Ishikawa (cell line): ENCODE data around the gene TXNDC15.

Experiments used
- CEBPB ChIP-seq: IDR thresholded peaks from 2 replicates; pipeline ENCODE4 v1.6.1; 2012
- CREB1 ChIP-seq: IDR thresholded peaks from 2 replicates; pipeline ENCODE4 v1.6.1; 2012; ENCODE audit warnings: low read depth
- EGR1 ChIP-seq: IDR thresholded peaks from 2 replicates; pipeline ENCODE4 v1.6.1; 2012
- EP300 ChIP-seq: IDR thresholded peaks from 2 replicates; pipeline ENCODE4 v1.6.1; 2012; ENCODE audit warnings: borderline replicate concordance
- FOXM1 ChIP-seq: IDR thresholded peaks from 2 replicates; pipeline ENCODE4 v1.6.1; 2012; ENCODE audit warnings: low read depth, borderline replicate concordance
- NFIC ChIP-seq: IDR thresholded peaks from 2 replicates; pipeline ENCODE4 v1.6.1; 2012
- RAD21 ChIP-seq: IDR thresholded peaks from 2 replicates; pipeline ENCODE4 v1.6.1; 2012; ENCODE audit warnings: low read depth
- TAF1 ChIP-seq: IDR thresholded peaks from 2 replicates; pipeline ENCODE4 v1.6.1; 2012; ENCODE audit warnings: low read depth, mild to moderate bottlenecking
- TCF12 ChIP-seq: IDR thresholded peaks from 2 replicates; pipeline ENCODE4 v1.6.1; 2012; ENCODE audit warnings: low read depth
- TEAD4 ChIP-seq: IDR thresholded peaks from 2 replicates; pipeline ENCODE4 v1.6.1; 2012
- YY1 ChIP-seq: IDR thresholded peaks from 2 replicates; pipeline ENCODE4 v1.6.1; 2012; ENCODE audit warnings: low read depth
- ZBTB7A ChIP-seq: IDR thresholded peaks from 2 replicates; pipeline ENCODE4 v1.6.1; 2012; ENCODE audit warnings: low read depth
- TF ChIP-seq, protein P1 (sequence below): IDR thresholded peaks from 2 replicates; pipeline ENCODE4 v1.6.1; 2012
- TF ChIP-seq, protein P2 (sequence below): IDR thresholded peaks from 2 replicates; pipeline ENCODE4 v1.6.1; 2012; ENCODE audit warnings: low read depth, mild to moderate bottlenecking
- TF ChIP-seq, protein P3 (sequence below): IDR thresholded peaks from 2 replicates; pipeline ENCODE4 v1.6.1; 2012

TXNDC15 gene

DNA sequence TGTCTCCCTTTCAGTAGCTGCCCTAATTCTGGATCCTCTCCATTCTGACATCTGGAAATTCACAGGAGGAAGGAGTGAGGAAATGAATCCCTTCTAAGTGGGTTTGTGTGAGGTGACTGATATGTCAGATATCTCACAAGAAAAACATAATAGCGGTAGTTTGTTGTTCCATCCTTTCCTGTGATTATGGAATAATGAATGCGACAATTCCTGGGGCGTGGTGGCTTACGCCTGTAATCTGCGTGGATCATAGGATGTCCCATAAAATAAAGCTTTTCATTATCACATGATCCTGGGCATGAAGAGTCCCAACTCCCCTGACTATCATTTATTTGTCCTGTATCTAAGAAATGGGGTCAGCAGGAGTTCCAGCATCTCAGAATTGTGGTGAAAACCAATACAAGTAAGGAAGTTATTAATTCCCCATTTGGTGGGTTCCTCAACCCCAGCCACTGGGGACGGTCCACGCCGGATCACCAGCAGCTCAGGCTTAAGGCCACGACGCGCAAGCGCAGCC lies 28.8 kb upstream of the TXNDC15 start:
- TF ChIP-seq EP300 (no peak), CEBPB (no peak), FOXM1 (0 out of 2 replicates have a peak, but pooled peaks have one; percentile 5)

DNA sequence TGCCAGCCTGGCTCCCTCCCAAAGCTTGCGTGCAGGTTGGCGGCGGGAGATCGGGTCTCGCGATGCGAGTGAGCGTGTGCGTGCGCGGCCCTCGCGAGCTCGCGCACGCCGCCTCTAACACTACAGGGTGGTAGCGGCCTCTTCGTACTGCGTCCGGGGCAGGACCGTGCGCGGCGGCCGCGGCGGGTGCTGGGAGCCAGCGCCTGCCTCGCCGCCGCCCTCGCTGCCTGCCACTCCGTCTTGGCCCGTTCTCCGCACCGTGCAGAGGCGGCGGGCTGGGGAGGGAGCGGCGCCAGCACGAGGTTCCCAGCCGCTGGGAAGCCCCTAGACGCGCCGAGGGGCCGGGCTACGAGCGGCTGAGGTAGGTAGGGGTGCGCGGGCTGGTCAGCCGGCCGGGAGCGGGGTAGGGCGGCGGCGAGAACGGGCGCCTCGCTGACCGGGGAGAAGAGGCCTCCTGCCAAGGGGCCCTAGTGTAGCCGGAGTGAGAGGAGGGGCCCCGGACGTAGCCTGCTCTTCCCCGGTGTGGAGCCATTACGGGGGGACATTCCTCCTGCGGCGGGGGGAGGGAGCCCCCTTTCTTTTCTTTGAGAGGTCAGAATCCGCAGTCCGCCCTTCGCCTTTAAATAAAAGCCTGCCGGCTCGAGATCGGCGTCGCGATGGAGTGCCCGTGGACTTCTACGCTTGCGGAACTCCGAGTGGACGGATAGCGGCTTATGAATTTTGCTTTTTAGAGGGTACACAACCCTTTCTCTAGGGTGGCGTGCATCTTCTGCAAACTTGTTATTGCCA lies 28.1 kb upstream of the TXNDC15 start, which contains the start of gene C5orf24:
Gene C5orf24 (plus strand): TSS at position 117 of the 789 bp plus-strand sequence. CDS start 8,933 bp downstream, outside the sequence.
- TF ChIP-seq FOXM1 (no peak), TEAD4 (0 out of 2 replicates have a peak, but pooled peaks have one; percentile 41), ZBTB7A (no peak), RAD21 (no peak; the same call in 1 of the 2 replicates), YY1 (peak; percentile 50), NFIC (peak; percentile 76), TAF1 (peak; percentile 82), EGR1 (0 out of 2 replicates have a peak, but pooled peaks have one; percentile 21), EP300 (no peak), CEBPB (peak; percentile 4; the same call in 1 of the 2 replicates), CREB1 (no peak), TCF12 (peak; percentile 13; the same call in 1 of the 2 replicates)
- TF ChIP-seq, protein P1, sequence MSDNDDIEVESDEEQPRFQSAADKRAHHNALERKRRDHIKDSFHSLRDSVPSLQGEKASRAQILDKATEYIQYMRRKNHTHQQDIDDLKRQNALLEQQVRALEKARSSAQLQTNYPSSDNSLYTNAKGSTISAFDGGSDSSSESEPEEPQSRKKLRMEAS = peak; percentile 95
- TF ChIP-seq, protein P2, sequence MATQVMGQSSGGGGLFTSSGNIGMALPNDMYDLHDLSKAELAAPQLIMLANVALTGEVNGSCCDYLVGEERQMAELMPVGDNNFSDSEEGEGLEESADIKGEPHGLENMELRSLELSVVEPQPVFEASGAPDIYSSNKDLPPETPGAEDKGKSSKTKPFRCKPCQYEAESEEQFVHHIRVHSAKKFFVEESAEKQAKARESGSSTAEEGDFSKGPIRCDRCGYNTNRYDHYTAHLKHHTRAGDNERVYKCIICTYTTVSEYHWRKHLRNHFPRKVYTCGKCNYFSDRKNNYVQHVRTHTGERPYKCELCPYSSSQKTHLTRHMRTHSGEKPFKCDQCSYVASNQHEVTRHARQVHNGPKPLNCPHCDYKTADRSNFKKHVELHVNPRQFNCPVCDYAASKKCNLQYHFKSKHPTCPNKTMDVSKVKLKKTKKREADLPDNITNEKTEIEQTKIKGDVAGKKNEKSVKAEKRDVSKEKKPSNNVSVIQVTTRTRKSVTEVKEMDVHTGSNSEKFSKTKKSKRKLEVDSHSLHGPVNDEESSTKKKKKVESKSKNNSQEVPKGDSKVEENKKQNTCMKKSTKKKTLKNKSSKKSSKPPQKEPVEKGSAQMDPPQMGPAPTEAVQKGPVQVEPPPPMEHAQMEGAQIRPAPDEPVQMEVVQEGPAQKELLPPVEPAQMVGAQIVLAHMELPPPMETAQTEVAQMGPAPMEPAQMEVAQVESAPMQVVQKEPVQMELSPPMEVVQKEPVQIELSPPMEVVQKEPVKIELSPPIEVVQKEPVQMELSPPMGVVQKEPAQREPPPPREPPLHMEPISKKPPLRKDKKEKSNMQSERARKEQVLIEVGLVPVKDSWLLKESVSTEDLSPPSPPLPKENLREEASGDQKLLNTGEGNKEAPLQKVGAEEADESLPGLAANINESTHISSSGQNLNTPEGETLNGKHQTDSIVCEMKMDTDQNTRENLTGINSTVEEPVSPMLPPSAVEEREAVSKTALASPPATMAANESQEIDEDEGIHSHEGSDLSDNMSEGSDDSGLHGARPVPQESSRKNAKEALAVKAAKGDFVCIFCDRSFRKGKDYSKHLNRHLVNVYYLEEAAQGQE = no peak
- TF ChIP-seq, protein P3, sequence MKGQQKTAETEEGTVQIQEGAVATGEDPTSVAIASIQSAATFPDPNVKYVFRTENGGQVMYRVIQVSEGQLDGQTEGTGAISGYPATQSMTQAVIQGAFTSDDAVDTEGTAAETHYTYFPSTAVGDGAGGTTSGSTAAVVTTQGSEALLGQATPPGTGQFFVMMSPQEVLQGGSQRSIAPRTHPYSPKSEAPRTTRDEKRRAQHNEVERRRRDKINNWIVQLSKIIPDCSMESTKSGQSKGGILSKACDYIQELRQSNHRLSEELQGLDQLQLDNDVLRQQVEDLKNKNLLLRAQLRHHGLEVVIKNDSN = peak; percentile 21; the same call in 1 of the 2 replicates

DNA sequence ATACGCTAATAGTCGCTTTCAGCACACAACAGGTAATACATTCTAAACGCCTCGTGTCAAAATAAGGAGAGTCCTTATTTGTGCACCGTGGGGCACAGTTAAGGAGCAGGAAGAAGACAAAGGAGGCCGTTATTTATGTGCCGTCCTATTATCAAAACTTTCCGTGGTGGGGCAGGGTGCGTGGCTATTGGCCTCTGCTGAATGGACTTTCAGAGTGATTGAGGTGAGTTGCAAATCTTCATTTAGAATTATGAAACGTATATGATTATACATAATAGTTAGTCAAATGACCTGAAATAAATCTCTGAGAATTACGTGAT lies 27.6 kb upstream of the TXNDC15 start:
- no peak for TF ChIP-seq TCF12
- no peak for TF ChIP-seq FOXM1
- TF ChIP-seq ZBTB7A = no peak
- no peak for TF ChIP-seq EGR1
- TF ChIP-seq, protein P3 = no peak
- TF ChIP-seq, protein P1 = no peak

DNA sequence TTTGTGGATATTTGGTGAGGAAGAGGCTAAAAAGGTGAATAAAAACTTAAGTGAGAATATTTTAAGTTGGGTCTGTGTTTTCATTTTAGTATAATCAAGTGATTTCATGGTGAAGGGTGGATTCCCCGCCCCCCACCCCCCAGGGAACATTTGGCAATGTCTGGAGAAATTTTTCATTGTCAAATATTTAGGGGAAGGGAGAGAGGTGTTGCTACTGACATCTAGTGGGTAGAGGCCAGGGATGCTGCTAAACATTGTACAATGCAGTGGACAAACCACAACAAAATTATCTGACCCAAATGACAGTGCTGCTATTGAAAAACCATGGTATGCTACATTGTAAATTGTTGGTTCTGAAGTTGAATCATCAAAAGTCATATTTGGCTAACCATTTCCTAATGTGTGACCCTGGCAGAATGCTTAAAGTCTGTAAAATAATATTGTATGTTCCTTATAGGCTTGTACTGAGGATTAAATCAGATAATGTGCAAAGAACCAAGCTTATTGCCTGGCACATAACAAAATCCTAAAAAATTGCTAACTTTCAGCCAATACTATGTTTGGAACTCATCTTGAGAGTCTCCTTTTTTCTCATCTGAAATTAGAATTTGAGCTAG lies 22.8 kb upstream of the TXNDC15 start:
- TF ChIP-seq, protein P3 = no peak
- TF ChIP-seq EP300 (no peak), RAD21 (peak; percentile 22), TEAD4 (no peak)

DNA sequence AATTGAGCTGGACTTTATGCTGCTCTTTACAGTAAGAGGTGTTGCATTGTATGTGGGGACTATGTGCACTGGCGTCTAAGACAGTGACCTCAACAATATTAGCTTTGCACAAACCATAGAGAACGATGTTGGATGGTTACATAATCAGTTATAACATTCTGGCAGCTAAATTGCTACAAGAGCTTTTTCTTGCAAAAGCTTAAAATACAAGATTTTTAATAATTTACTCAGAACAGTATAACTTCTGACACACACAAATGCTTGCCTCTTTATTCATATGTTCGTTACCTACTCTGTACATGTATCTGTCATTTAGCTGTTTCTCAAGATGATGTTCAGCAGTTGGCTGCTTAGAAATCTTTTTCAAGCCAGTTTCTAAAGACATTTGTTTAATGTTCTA lies 16.8 kb upstream of the TXNDC15 start:
- TF ChIP-seq CREB1 = no peak
- TF ChIP-seq CEBPB = no peak
- TF ChIP-seq, protein P1 = no peak
- no peak for TF ChIP-seq TAF1
- no peak for TF ChIP-seq EGR1
- TF ChIP-seq YY1 = no peak
- no peak for TF ChIP-seq TEAD4
- no peak for TF ChIP-seq FOXM1

DNA sequence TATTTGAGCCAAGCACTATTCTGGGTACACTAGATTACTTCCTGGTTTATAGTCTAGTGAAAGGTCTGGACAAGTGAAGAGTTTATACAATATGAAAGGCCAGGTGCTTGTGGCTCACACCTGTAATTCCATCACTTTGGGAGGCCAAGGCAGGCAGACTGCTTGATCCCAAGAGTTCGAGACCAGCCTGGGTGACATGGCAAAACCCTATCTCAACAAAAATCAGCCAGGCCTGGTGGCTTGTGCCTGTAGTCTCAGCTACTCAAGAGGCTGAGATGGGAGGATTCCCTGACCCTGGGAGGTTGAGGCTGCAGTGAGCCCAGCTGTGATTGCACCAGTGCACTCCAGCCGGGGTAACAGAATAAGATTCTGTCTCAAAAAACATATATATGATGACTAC lies 9.5 kb upstream of the TXNDC15 start:
- TF ChIP-seq, protein P1 = no peak
- TF ChIP-seq, protein P3 = no peak
- TF ChIP-seq TCF12 = no peak
- TF ChIP-seq FOXM1 = no peak
- no peak for TF ChIP-seq TAF1

DNA sequence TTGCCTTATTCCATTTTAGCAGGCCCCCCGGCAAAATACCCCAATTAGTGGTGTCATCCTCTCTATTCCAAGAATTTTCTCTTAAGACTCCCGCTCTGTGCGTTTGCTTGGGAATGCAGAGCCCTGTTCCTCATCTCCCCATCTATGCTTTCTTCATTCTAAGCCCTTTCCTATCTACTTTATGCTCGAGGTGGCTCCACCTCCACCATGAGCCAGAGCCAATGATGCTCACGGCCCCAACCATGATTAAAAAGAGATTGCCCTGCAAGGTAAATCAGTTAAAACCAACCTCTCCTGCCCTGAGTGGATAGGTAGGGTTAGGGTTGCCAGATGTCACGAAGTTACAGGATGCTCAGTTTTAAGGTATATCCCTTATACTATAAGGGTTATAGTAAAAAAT lies 677 bp upstream of the TXNDC15 start:
- TF ChIP-seq, protein P1 = no peak
- TF ChIP-seq CREB1 (no peak), FOXM1 (no peak), TEAD4 (no peak), NFIC (no peak), CEBPB (no peak), TCF12 (no peak), EGR1 (no peak), RAD21 (no peak), EP300 (no peak), TAF1 (no peak), YY1 (no peak), ZBTB7A (no peak)
- TF ChIP-seq, protein P2 = no peak
- TF ChIP-seq, protein P3 = no peak
